Loucy (cell line): ENCODE data around the gene RPL38.

Experiments used
- H2AFZ ChIP-seq: fragments of 200-600 bp; sonication (generic); 2 replicates; pipeline ENCODE4 v1.6.0; 2016; ENCODE audit warnings: antibody characterized with exemption, mild to moderate bottlenecking, low read length, moderate library complexity
- H3F3A ChIP-seq: fragments of 200-600 bp; 2 replicates; pipeline ENCODE4 v1.6.0; 2016; ENCODE audit warnings: antibody characterized with exemption, low read depth, mild to moderate bottlenecking
- H3K27me3 ChIP-seq: fragments of 200-600 bp; sonication (generic); 2 replicates; pipeline ENCODE4 v1.6.1; 2014; ENCODE audit warnings: low read length, mild to moderate bottlenecking; ENCODE audit not compliant: insufficient read depth, poor library complexity, severe bottlenecking
- H3K36me3 ChIP-seq: fragments of 200-600 bp; sonication (generic); 2 replicates; pipeline ENCODE4 v1.6.1; 2016; ENCODE audit warnings: low read length; ENCODE audit not compliant: insufficient read depth
- H3K4me1 ChIP-seq: fragments of 200-600 bp; sonication (generic); 2 replicates; pipeline ENCODE4 v1.5.1; 2014; ENCODE audit warnings: low read length, mild to moderate bottlenecking; ENCODE audit not compliant: insufficient read depth, poor library complexity, severe bottlenecking
- H3K4me2 ChIP-seq: fragments of 200-600 bp; sonication (generic); 2 replicates; pipeline ENCODE4 v1.6.0; 2014; ENCODE audit warnings: antibody characterized with exemption, low read length, low read depth, mild to moderate bottlenecking; ENCODE audit not compliant: poor library complexity, severe bottlenecking
- H3K4me3 ChIP-seq: fragments of 200-600 bp; sonication (generic); 2 replicates; pipeline ENCODE4 v1.5.1; 2014; ENCODE audit warnings: low read length, mild to moderate bottlenecking, mixed read lengths; ENCODE audit not compliant: poor library complexity, severe bottlenecking
- H3K79me2 ChIP-seq: fragments of 200-600 bp; sonication (generic); 2 replicates; pipeline ENCODE4 v1.6.1; 2014; ENCODE audit warnings: low read length; ENCODE audit not compliant: insufficient read depth
- H3K9ac ChIP-seq: fragments of 200-600 bp; sonication (generic); 2 replicates; pipeline ENCODE4 v1.6.0; 2014; ENCODE audit warnings: mild to moderate bottlenecking, low read depth, low read length, moderate library complexity; ENCODE audit not compliant: poor library complexity, severe bottlenecking
- H3K9me2 ChIP-seq: fragments of 200-600 bp; sonication (generic); replicated peaks from 2 replicates; pipeline ENCODE4 v1.6.1; 2016; ENCODE audit warnings: low read depth, low read length, mixed read lengths
- H3K9me3 ChIP-seq: fragments of 200-600 bp; sonication (generic); 2 replicates; pipeline ENCODE4 v1.6.1; 2014; ENCODE audit warnings: mild to moderate bottlenecking, antibody characterized with exemption, low read length, low read depth; ENCODE audit not compliant: insufficient read depth
- H4K20me1 ChIP-seq: fragments of 200-600 bp; sonication (generic); 2 replicates; pipeline ENCODE4 v1.6.0; 2014; ENCODE audit warnings: antibody characterized with exemption, low read length, mild to moderate bottlenecking; ENCODE audit not compliant: insufficient read depth, poor library complexity, severe bottlenecking
- CTCF ChIP-seq: fragments of 200-600 bp; sonication (generic); conservative IDR thresholded peaks from 2 replicates; pipeline ENCODE4 v1.5.1; 2014; ENCODE audit warnings: mild to moderate bottlenecking, antibody characterized with exemption, low read length
- EZH2phosphoT487 ChIP-seq: fragments of 200-600 bp; IDR thresholded peaks from 2 replicates; pipeline ENCODE4 v1.6.1; 2018; ENCODE audit warnings: antibody characterized with exemption, mild to moderate bottlenecking, moderate library complexity, borderline replicate concordance

Gene RPL38

GRCh38 chr17:74190154-74190553 lies 13.3 kb upstream of the RPL38 start:
- Histone ChIP-seq H3K9ac (no peak overlapping the region), H3K4me1 (no peaks in the 10 kb centered on the region), H3K4me3 (no peak overlapping the region), H4K20me1 (no peaks in the 10 kb centered on the region), H3F3A (no peaks in the 10 kb centered on the region), H3K27me3 (no peaks in the 10 kb centered on the region), H2AFZ (no peak overlapping the region), H3K36me3 (no peaks in the 10 kb centered on the region), H3K9me2 (no peaks in the 10 kb centered on the region), H3K4me2 (no peak overlapping the region), H3K79me2 (no peaks in the 10 kb centered on the region), H3K9me3 (no peaks in the 10 kb centered on the region)
- TF ChIP-seq EZH2phosphoT487 (no peak), CTCF (no peak)

- H4K20me1 ChIP-seq = no peaks in the 10 kb centered on the region
- H3K4me1 ChIP-seq = no peaks in the 10 kb centered on the region
- no peak overlapping the region for H3K9ac ChIP-seq
- no peaks in the 10 kb centered on the region for H3K27me3 ChIP-seq
- no peaks in the 10 kb centered on the region for H3F3A ChIP-seq
- no peaks in the 10 kb centered on the region for H3K79me2 ChIP-seq
- H3K4me3 ChIP-seq = no peak overlapping the region
- no peak overlapping the region for H2AFZ ChIP-seq
- TF ChIP-seq CTCF (no peak), EZH2phosphoT487 (no peak)
- H3K36me3 ChIP-seq = no peaks in the 10 kb centered on the region
- no peaks in the 10 kb centered on the region for H3K9me3 ChIP-seq
- no peaks in the 10 kb centered on the region for H3K9me2 ChIP-seq
- no peak overlapping the region for H3K4me2 ChIP-seq
Observed at GRCh38 chr17:74190807-74191406, 12.6 kb upstream of the RPL38 start.

GRCh38 chr17:74192950-74193781 lies 10.3 kb upstream of the RPL38 start:
- TF ChIP-seq CTCF (no peak), EZH2phosphoT487 (no peak)
- H3K4me1 ChIP-seq = no peaks in the 10 kb centered on the region
- no peaks in the 10 kb centered on the region for H4K20me1 ChIP-seq
- no peak overlapping the region for H2AFZ ChIP-seq
- no peaks in the 10 kb centered on the region for H3K9me2 ChIP-seq
- H3K79me2 ChIP-seq = no peaks in the 10 kb centered on the region
- H3K27me3 ChIP-seq = no peaks in the 10 kb centered on the region
- H3K4me3 ChIP-seq = no peak overlapping the region
- H3K36me3 ChIP-seq = no peaks in the 10 kb centered on the region
- H3K4me2 ChIP-seq = no peak overlapping the region
- no peak overlapping the region for H3K9ac ChIP-seq
- H3K9me3 ChIP-seq = no peaks in the 10 kb centered on the region
- H3F3A ChIP-seq = no peaks in the 10 kb centered on the region
